IMR-90 (cell line): ENCODE results near the gene SLC36A2. TPM values are rescaled to one million over a fixed set of nuclear protein-coding genes. Genes with fewer than 3 reads are reported as not detected.

ENCODE experiments used
- ATAC-seq: fragments of 200-7000 bp; cut with Tn5 transposase; 2 replicates; pipeline ENCODE4 v1.9.1; 2020; ENCODE audit warnings: low read depth, mild to moderate bottlenecking, moderate library complexity
- BruUV-seq: library from RNA; stranded (reverse); fragments of 400-500 nt; replicated peaks from 2 replicates; lab custom pipeline; 2021; lab: Mats Ljungman, UMichigan
- CTCF ChIA-PET: fragments of 300-600 bp; formaldehyde crosslinking; extraction: SDS; loops from one replicate; lab custom pipeline; 2021; ENCODE audit warnings: antibody characterized with exemption; lab: Yijun Ruan, JAX
- POLR2A ChIA-PET: fragments of 300-600 bp; sonication (Branson Sonifier 250); formaldehyde crosslinking; loops from one replicate; lab custom pipeline; 2022; ENCODE audit warnings: antibody characterized with exemption; ENCODE audit not compliant: unreplicated experiment; lab: Charles Lee
- DNase-seq: peaks from one replicate; pipeline ENCODE4 v3.0.0; 2013
- H2AFZ ChIP-seq: replicated peaks from 2 replicates; pipeline ENCODE3; 2013; ENCODE audit warnings: low read length, mild to moderate bottlenecking; ENCODE audit not compliant: poor library complexity
- H2AK5ac ChIP-seq: 2 replicates; pipeline ENCODE4 v1.6.1; 2013; ENCODE audit warnings: low read depth, low read length, inconsistent platforms
- H2AK9ac ChIP-seq: replicated peaks from 2 replicates; pipeline ENCODE3; 2013; ENCODE audit warnings: mild to moderate bottlenecking, low read depth, low read length, moderate library complexity; ENCODE audit not compliant: poor library complexity
- H2BK120ac ChIP-seq: 2 replicates; pipeline ENCODE4 v1.6.1; 2013; ENCODE audit warnings: low read depth, low read length, inconsistent platforms
- H2BK15ac ChIP-seq: 3 replicates; pipeline ENCODE4 v1.6.1; 2013; ENCODE audit warnings: low read depth, low read length, inconsistent platforms
- H2BK20ac ChIP-seq: 2 replicates; pipeline ENCODE4 v1.6.1; 2013; ENCODE audit warnings: low read depth, mild to moderate bottlenecking, inconsistent platforms, low read length, moderate library complexity
- H2BK5ac ChIP-seq: 2 replicates; pipeline ENCODE4 v1.6.1; 2013; ENCODE audit warnings: mild to moderate bottlenecking, low read depth, low read length, inconsistent platforms; ENCODE audit not compliant: poor library complexity, severe bottlenecking
- H3K14ac ChIP-seq: replicated peaks from 2 replicates; pipeline ENCODE4 v1.6.1; 2013; ENCODE audit warnings: low read depth, low read length, inconsistent platforms
- H3K18ac ChIP-seq: 2 replicates; pipeline ENCODE4 v1.6.1; 2013; ENCODE audit warnings: low read depth, low read length, control low read depth
- H3K23ac ChIP-seq: 2 replicates; pipeline ENCODE4 v1.6.1; 2013; ENCODE audit warnings: low read depth, low read length, inconsistent platforms
- H3K27ac ChIP-seq: 2 replicates; pipeline ENCODE4 v1.5.1; 2013; ENCODE audit warnings: mild to moderate bottlenecking, control low read depth, low read length; ENCODE audit not compliant: insufficient read depth
- H3K27me3 ChIP-seq: 2 replicates; pipeline ENCODE4 v1.6.1; 2013; ENCODE audit warnings: low read length; ENCODE audit not compliant: control insufficient read depth, insufficient read depth
- H3K36me3 ChIP-seq: 2 replicates; pipeline ENCODE4 v1.6.1; 2013; ENCODE audit warnings: low read length, mixed read lengths; ENCODE audit not compliant: control insufficient read depth, insufficient read depth
- H3K4ac ChIP-seq: 2 replicates; pipeline ENCODE4 v1.6.1; 2013; ENCODE audit warnings: low read depth, low read length, inconsistent platforms
- H3K4me1 ChIP-seq: 2 replicates; pipeline ENCODE4 v1.6.1; 2013; ENCODE audit warnings: low read length, mixed read lengths; ENCODE audit not compliant: control insufficient read depth, insufficient read depth
- H3K4me2 ChIP-seq: 2 replicates; pipeline ENCODE4 v1.6.1; 2013; ENCODE audit warnings: low read depth, mild to moderate bottlenecking, control low read depth, low read length, moderate library complexity
- H3K4me3 ChIP-seq: 2 replicates; pipeline ENCODE4 v1.5.1; 2013; ENCODE audit warnings: low read depth, mild to moderate bottlenecking, control low read depth, low read length, moderate library complexity; ENCODE audit not compliant: insufficient read depth
- H3K56ac ChIP-seq: 2 replicates; pipeline ENCODE4 v1.6.1; 2013; ENCODE audit warnings: low read length, inconsistent platforms; ENCODE audit not compliant: insufficient read depth; ENCODE audit errors: extremely low read depth
- H3K79me1 ChIP-seq, 2 experiments: 2 replicates each; pipeline ENCODE4 v1.6.1; 2013; ENCODE audit warnings: low read length in 2 of 2, inconsistent platforms in 1 of 2, low read depth in 1 of 2
- H3K9ac ChIP-seq: 2 replicates; pipeline ENCODE4 v1.6.1; 2013; ENCODE audit warnings: low read depth, low read length, control low read depth
- H3K9me1 ChIP-seq: 2 replicates; pipeline ENCODE4 v1.6.1; 2013; ENCODE audit warnings: low read length, inconsistent platforms; ENCODE audit not compliant: insufficient read depth
- H3K9me3 ChIP-seq: 2 replicates; pipeline ENCODE4 v1.6.1; 2013; ENCODE audit warnings: low read length; ENCODE audit not compliant: control insufficient read depth, insufficient read depth
- H4K20me1 ChIP-seq: 2 replicates; pipeline ENCODE4 v1.6.1; 2013; ENCODE audit warnings: low read length, inconsistent platforms; ENCODE audit not compliant: insufficient read depth
- H4K5ac ChIP-seq: 2 replicates; pipeline ENCODE4 v1.6.1; 2013; ENCODE audit warnings: mild to moderate bottlenecking, low read depth, low read length, control low read depth
- H4K8ac ChIP-seq, 2 experiments: 2 replicates each; pipeline ENCODE4 v1.6.1; 2013; ENCODE audit warnings: low read depth in 2 of 2, low read length in 2 of 2, control low read depth in 1 of 2, inconsistent platforms in 1 of 2
- H4K91ac ChIP-seq: 2 replicates; pipeline ENCODE4 v1.6.1; 2013; ENCODE audit warnings: low read depth, low read length, inconsistent platforms; ENCODE audit not compliant: insufficient read depth
- CEBPB ChIP-seq: IDR thresholded peaks from 2 replicates; pipeline ENCODE4 v1.6.1; 2012; ENCODE audit warnings: low read depth, low read length, improper control_type of control experiment
- CHD1 ChIP-seq: IDR thresholded peaks from 2 replicates; pipeline ENCODE4 v1.6.1; 2012; ENCODE audit warnings: low read depth, low read length, improper control_type of control experiment
- MAFK ChIP-seq: IDR thresholded peaks from 2 replicates; pipeline ENCODE4 v1.6.1; 2012; ENCODE audit warnings: low read depth, low read length, improper control_type of control experiment
- POLR2A ChIP-seq: IDR thresholded peaks from 2 replicates; pipeline ENCODE4 v1.6.1; 2012; ENCODE audit warnings: mild to moderate bottlenecking, low read depth, low read length
- RAD21 ChIP-seq: IDR thresholded peaks from 2 replicates; pipeline ENCODE4 v1.6.1; 2012; ENCODE audit warnings: low read length, improper control_type of control experiment
- RFX5 ChIP-seq: IDR thresholded peaks from 2 replicates; pipeline ENCODE4 v1.8.0; 2012; ENCODE audit warnings: low read depth, mild to moderate bottlenecking, low read length, moderate library complexity
- WGBS, 2 experiments: methylation state at CpG; one replicate each; pipeline versions ENCODE4 v1.1.5 to v1.1.7; 2013; ENCODE audit warnings: missing lambda C conversion rate in 2 of 2; ENCODE audit not compliant: insufficient read length in 1 of 2; ENCODE audit errors: extremely low coverage in 2 of 2; 5-methylcytosine and 5-hydroxymethylcytosine counted together
- dilution Hi-C: fragments of 300-500 bp; cut with HindIII; formaldehyde crosslinking; loops from one replicate; pipeline ENCODE4 v1.14.3; 2018; ENCODE audit warnings: low sequenced_read_pairs; ENCODE audit not compliant: unreplicated experiment
- in situ Hi-C: fragments of 300-500 bp; cut with MboI; formaldehyde crosslinking; loops from 3 replicates; pipeline ENCODE4 v1.14.3; 2019; ENCODE audit warnings: low sequenced_read_pairs, inconsistent platforms, mixed read lengths
- intact Hi-C: fragments of 100-400 bp; cut with micrococcal nuclease; formaldehyde crosslinking; loops from 2 replicates; pipeline ENCODE4 v1.10.0; 2022
- polyA plus RNA-seq, 3 experiments: library from polyadenylated mRNA; depleted of rRNA; stranded (reverse); fragments of >200 nt; gene quantifications; 2 replicates each; pipeline ENCODE4 v1.2.3, GENCODE V29; 2012; ENCODE audit warnings: low replicate concordance in 1 of 3
- total RNA-seq: library from RNA; depleted of rRNA; stranded (reverse); fragments of >200 nt; gene quantifications from 2 replicates; pipeline ENCODE4 v1.2.3, GENCODE V29; 2012

The SLC36A2 gene
- total and polyA plus RNA-seq, 2 of the 4 experiments (the other 2 are of a cell fraction), result not detected

DNA sequence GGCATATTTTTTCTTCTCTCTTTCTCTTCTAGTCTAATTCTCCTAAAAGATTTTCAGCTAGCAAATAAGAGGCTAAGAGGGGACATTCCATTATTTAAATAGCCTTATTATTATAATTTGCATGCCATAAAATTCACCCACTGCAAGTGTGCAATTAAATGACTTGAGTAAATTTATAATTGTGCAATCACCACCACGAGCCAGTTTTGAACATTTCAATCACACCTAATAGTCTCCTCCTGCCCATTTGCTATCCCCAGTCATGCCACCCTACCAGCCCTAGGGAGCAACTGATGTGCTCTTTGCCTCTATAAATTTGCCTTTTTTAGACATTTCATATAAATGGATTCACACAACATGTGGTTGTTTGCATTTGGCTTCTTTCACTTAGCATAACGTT is 12.0 kb upstream of the SLC36A2 start:
- Histone ChIP-seq H2AFZ (no peak overlapping the region), H3K4me3 (no peak overlapping the region), H4K5ac (no peak overlapping the region), H3K4me2 (no peak overlapping the region), H2AK5ac (no peak overlapping the region), H3K23ac (no peak overlapping the region), H3K27me3 (no peaks in the 10 kb centered on the region), H2BK15ac (no peak overlapping the region), H4K8ac (no peak overlapping the region), H3K4ac (no peak overlapping the region), H2BK120ac (no peak overlapping the region), H3K18ac (no peak overlapping the region), H4K91ac (no peak overlapping the region), H3K56ac (no peak overlapping the region), H3K14ac (no peak overlapping the region), H3K9me3 (no peaks in the 10 kb centered on the region), H4K20me1 (no peaks in the 10 kb centered on the region), H3K79me1 (no peaks in the 10 kb centered on the region), H2AK9ac (no peak overlapping the region), H3K9ac (no peak overlapping the region), H3K9me1 (no peaks in the 10 kb centered on the region), H3K4me1 (no peaks in the 10 kb centered on the region), H2BK20ac (no peak overlapping the region), H2BK5ac (no peak overlapping the region), H3K36me3 (no peaks in the 10 kb centered on the region), H3K27ac (no peak overlapping the region)
- TF ChIP-seq CHD1 (no peak), CEBPB (peak; percentile 60), POLR2A (no peak), RAD21 (no peak), MAFK (no peak), RFX5 (no peak)
- dilution Hi-C loops (no loop called here), in situ Hi-C loops (no loop called here), intact Hi-C loops (no loop called here)
- POLR2A ChIA-PET, result no interaction called here
- ATAC-seq, result no peak
- CTCF ChIA-PET, result no interaction called here
- DNase-seq, result no peak
- no TSS peak for BruUV-seq
- WGBS, 2 experiments, result no CpG with 5 or more reads among the region's 2 CpGs
